ENCODE data around the gene PEX13. TPM values are rescaled to one million over a fixed set of nuclear protein-coding genes. Genes with fewer than 3 reads are reported as not detected.
A peak's percentile ranks its signal among the peaks of the same experiment; 100 is the strongest.
"Not testable (repeated sequence)": the region's sequence is repeated elsewhere in the genome, so short reads cannot be mapped to it uniquely, and the experiment has no call there.

The PEX13 gene
- polyA plus RNA-seq, 3 donors = 4.1 to 5.7 (median 4.8) TPM

GRCh38 chr2:61036643-61037042 lies 19.1 kb downstream of the PEX13 start:
- H3K9me3 ChIP-seq (replicated peaks in 1 of 2; ENCODE audit: control insufficient read depth in 1 of 2, insufficient read depth in 1 of 2, low read length in 2 of 2) = peaks cover 8 to 11% of the 10 kb centered on the region in 2 donors
- H3K27ac Mint-ChIP-seq; H3K4me2 ChIP-seq (replicated peaks; ENCODE audit: extremely low read depth, low read length, poor library complexity, severe bottlenecking); H3K27ac ChIP-seq (ENCODE audit: low read depth in 1 of 2, low read length in 2 of 2); H3K27me3 Mint-ChIP-seq (ENCODE audit: low read depth in 3 of 3); H3K79me2 ChIP-seq (ENCODE audit: insufficient read depth, low read length); H3K4me3 Mint-ChIP-seq; H3K4me1 ChIP-seq (ENCODE audit: control insufficient read depth in 1 of 2, insufficient read depth in 2 of 2, low read length in 2 of 2); DNase-seq; H2AFZ ChIP-seq (ENCODE audit: insufficient read depth, low read depth, low read length, poor library complexity, severe bottlenecking); intact Hi-C loops (cut with micrococcal nuclease); H3K4me3 ChIP-seq (replicated peaks in 1 of 3; ENCODE audit: low read depth in 2 of 3, low read length in 3 of 3); H3K9ac ChIP-seq (ENCODE audit: insufficient read depth, low read length, poor library complexity, severe bottlenecking); H3K27me3 ChIP-seq (ENCODE audit: control insufficient read depth in 2 of 2, insufficient read depth in 2 of 2, low read length in 2 of 2); H3K4me1 Mint-ChIP-seq; H4K20me1 ChIP-seq (ENCODE audit: insufficient read depth, low read length): not testable (repeated sequence)
- no CpG with 5 or more reads among the region's 2 CpGs for WGBS (ENCODE audit: insufficient coverage)
- H3K9me3 Mint-ChIP-seq = peaks cover 9 to 29% (median 23%) of the 10 kb centered on the region in 7 donors
- peaks cover 36 to 44% of the 10 kb centered on the region in 2 donors for H3K36me3 Mint-ChIP-seq
- peaks cover 33 to 39% of the 10 kb centered on the region in 2 donors for H3K36me3 ChIP-seq (replicated peaks in 1 of 2; ENCODE audit: control insufficient read depth in 1 of 2, insufficient read depth in 2 of 2, low read length in 2 of 2)

- no peak for TF ChIP-seq CTCF (IDR thresholded peaks at IDR 0.05)
- H3K36me3 Mint-ChIP-seq = peaks cover 10 to 22% of the 10 kb centered on the region in 2 donors
- Histone ChIP-seq H3K27me3 (ENCODE audit: control insufficient read depth in 2 of 2, insufficient read depth in 2 of 2, low read length in 2 of 2) (no peaks in the 10 kb centered on the region), H3K9ac (ENCODE audit: insufficient read depth, low read length, poor library complexity, severe bottlenecking) (no peak overlapping the region), H3K4me3 (replicated peaks in 1 of 3; ENCODE audit: low read depth in 2 of 3, low read length in 3 of 3) (no peak overlapping the region), H3K36me3 (replicated peaks in 1 of 2; ENCODE audit: control insufficient read depth in 1 of 2, insufficient read depth in 2 of 2, low read length in 2 of 2) (peaks cover 4 to 27% of the 10 kb centered on the region in 2 donors), H3K27ac (ENCODE audit: low read depth in 1 of 2, low read length in 2 of 2) (peak overlapping the region in 1 of 2 donors; percentile 40), H4K20me1 (ENCODE audit: insufficient read depth, low read length) (no peaks in the 10 kb centered on the region), H3K4me1 (ENCODE audit: control insufficient read depth in 1 of 2, insufficient read depth in 2 of 2, low read length in 2 of 2) (peaks cover 18 to 26% of the 10 kb centered on the region in 2 donors), H3K79me2 (ENCODE audit: insufficient read depth, low read length) (peaks cover 20% of the 10 kb centered on the region), H3K4me2 (replicated peaks; ENCODE audit: extremely low read depth, low read length, poor library complexity, severe bottlenecking) (no peak overlapping the region), H2AFZ (ENCODE audit: insufficient read depth, low read depth, low read length, poor library complexity, severe bottlenecking) (no peak overlapping the region), H3K9me3 (replicated peaks in 1 of 2; ENCODE audit: control insufficient read depth in 1 of 2, insufficient read depth in 1 of 2, low read length in 2 of 2) (no peaks in the 10 kb centered on the region)
- DNase-seq = no peak
- H3K27ac Mint-ChIP-seq = peak overlapping the region in 1 of 7 donors; percentile 23
- peaks cover 0 to 1% (median 0%) of the 10 kb centered on the region in 3 donors for H3K27me3 Mint-ChIP-seq (ENCODE audit: low read depth in 3 of 3)
- WGBS (ENCODE audit: insufficient coverage) = 100% methylated on average over 2 of the region's 3 CpGs
- H3K4me3 Mint-ChIP-seq = no peak overlapping the region
- H3K9me3 Mint-ChIP-seq = peaks cover 0 to 6% (median 3%) of the 10 kb centered on the region in 7 donors
- intact Hi-C loops (cut with micrococcal nuclease) = no loop called here
- peaks cover 21% of the 10 kb centered on the region for H3K4me1 Mint-ChIP-seq
Measured at GRCh38 chr2:61042807-61043206, 25.3 kb downstream of the PEX13 start.

Data from CD14-positive monocyte (primary cell).